ENCODE measurements around the gene PSTPIP1.

Gene PSTPIP1

DNA sequence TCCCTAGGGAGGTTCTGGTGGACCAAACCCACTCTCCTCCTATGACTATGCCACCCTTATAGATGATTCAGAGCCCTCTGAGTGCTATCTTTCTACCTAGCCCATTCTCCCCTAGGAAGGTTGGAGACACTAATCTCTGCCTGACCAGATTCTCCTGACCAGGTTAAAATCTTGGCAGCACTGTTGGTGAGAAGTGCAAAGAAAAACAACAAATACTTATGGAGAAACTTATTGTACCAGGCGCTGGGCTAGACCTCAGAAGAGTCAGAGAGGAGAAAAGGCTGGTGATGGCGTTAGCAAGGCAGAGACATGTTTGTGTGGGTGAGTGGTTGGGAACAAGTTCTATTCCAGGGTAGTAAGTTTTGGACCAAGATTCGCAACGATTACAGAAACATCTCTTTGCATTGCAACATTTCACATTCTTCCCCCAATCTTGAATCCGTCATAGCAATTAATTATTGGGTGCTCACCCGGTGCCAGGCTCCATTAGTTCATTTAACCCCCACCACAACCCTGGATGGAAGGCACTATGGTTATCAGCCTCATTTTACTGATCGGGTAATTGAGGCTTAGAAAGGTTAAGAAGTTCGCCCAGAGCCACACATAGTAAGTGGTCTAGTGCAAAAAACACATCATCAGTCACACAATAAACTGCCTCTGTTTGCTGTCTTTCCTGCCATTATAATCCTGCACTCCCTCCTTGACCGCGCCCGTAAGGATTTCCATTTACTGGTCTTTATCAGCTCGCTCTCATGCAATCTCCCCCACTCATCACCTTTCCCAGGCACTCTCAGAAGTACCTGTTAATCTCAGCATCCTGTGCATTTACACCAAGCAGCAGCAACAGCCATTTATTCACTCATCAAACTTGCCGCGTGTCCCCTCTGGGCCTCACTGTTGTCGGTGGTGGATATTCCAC is 76.6 kb downstream of the PSTPIP1 start:
- DNase-seq = no peak

DNA sequence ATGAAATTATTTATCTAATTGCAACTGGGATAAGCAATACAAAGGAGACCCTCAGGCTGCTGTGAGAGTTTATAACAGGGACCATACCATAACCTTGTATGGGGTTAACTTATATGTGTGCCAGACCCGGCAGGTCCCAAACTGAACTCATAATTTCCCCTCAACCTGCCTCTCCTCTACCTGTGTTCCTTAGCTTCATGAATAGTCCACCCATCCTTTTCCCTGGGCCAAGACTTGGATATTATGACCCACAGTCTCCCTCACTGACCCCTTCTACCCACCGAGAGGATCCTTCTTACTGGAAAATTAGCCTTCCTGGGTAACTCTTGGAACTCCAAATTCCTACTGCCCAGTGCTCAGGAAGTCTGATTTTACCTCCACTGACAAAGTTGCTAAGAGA is 79.4 kb downstream of the PSTPIP1 start:
- no peak for DNase-seq

DNA sequence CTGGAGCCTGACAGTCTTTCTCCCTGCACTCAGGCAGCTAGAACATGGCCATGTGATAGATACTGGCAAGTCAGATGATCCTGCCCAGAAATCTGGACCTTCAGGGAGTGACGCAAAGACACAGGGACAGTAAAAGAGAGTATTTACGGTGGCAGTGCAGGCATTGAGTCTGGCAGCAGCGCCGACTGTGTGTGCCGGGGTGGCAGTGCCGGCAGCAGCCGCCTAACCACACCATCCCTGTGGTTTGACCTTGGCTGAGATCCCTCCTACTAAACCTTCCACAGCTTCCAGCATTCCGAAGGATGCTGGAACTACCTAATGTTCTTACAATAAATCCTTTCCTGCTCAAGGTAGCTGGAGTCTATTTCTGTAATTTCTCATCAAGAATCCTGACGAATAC is 80.6 kb downstream of the PSTPIP1 start:
- no peak for DNase-seq

DNA sequence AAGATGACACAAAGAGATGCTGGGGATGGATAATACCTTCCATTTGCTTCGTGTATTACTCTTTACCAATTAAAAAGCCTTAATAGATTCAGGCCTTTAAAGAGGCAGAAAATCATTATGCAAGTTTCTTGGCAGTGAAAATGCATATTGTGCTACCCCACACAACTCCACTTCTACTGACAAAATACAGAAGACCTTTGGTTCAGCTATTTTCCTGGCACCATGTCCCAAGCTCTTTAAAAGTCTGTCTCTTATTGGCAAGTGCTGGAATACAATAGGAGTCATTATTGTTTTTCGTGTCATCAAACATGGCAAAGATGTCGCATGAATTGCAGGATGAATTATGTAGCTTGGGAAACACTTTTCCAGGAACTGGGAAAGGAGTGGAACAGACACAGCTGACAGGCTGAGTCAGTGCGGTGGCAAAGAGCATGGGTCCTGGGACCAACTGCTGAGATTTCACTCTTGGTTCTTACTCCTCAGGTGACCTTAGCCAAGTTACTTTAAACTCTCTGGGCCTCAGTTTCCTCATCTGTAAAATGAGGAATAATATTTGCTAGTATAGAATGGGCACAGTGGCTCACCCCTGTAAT is 81.5 kb downstream of the PSTPIP1 start:
- no peak for DNase-seq

DNA sequence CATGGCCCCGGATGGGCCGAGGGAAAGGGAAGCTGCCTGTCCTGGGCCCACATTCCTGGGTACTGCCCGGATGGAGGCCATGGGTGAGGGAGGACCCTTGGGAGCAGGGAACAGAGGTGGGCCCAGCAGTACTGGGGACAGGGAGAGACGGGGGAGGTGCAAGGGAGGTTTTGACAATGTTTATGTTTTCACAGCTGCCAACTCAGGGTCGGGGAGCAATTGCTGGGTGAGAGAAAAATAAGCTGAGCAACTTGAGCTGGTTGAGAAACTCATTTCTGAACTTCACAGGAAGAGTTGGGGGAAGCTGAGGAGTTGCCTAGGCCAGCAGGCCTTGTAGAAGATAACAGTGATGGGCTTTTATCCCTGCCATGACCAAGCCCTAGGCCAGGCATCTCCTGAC is 87.0 kb downstream of the PSTPIP1 start:
- DNase-seq = no peak

DNA sequence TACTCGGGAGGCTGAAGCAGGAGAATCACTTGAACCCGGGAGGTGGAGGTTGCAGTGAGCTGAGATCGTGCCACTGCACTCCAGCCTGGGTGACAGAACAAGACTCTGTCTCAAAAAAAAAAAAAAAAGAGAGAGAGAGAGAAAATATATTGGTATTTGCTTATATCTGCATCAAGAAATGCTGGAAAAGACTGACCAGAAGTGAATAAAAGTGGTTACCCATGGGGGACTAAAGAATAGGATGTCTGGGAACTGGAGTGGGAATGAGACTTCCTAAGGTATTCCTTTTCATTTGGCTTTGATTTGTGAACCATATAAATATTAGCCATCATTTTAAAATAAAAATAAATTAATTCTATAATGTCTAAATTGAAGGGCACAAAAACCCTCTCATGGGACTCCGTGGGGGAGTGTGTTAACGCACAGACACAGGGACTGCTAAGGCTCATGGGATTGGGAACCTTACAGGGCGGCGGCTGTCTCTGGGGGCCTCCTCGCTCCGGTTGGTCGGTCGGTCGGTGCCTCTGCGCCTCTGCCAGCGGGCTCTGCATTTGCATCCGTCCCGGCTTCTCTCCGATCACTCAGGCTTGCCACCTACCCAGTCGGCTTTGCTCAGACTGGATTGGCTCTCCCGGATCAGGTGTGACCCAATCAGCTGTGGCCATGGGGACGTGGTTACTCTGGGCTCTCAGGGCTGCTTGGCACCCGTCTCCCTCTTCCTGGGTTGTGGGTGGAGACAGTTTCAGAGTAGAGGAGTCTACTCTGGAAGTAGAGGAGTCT is 88.6 kb downstream of the PSTPIP1 start:
- peak; percentile 53 to 79 (median 64) for DNase-seq

DNA sequence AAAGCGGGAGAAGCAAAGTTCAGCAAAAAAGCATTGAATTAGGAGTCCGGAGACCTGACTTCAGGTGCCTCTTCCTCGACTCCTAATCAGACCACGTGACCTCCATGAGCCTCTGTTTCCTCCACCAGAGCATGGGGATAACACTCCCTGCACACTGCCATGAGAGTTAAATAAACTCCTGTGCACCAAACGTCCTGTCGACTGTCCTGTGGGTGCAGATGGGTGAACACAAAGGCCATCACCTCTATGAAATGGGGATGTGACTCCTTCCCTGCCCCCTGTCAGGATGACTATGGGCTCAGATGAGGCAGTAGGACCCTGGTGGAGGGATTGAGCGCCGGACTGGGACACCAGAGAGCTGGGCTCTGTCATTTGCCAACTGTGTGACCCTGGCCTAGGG is 89.5 kb downstream of the PSTPIP1 start:
- no peak for DNase-seq

DNA sequence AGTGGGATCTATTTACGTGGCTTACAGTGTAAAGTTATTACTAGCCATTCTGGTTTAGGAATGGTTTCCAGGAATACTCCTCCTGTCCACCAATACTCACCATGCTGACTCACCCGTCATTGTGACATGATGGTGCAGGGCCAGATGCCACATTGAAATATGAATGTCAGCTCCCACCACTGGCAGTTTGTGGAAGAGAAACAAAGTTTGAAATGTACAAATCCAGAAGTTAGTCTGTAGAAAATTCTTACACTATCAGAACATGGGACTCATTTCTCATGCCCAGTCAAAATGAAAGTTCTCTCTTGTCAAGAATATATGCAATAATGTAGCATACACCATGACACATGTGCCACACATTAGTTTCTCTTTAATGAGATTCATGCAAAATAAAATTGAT is 90.4 kb downstream of the PSTPIP1 start:
- peak; percentile 66 to 78 (median 70) for DNase-seq
